Breast epithelium (tissue), 4 donors: ENCODE data around the gene DECR2. TPM values are rescaled to one million over a fixed set of nuclear protein-coding genes. Genes with fewer than 3 reads are reported as not detected.

Experiments
- DNase-seq, 2 donors: peaks; one replicate each; pipeline ENCODE4 v3.0.0-alpha.2; 2019; ENCODE audit warnings: low spot score in 2 of 2
- H3K27ac ChIP-seq, 2 donors: fragments of 200-600 bp; sonication (generic) in 1 of 2; one replicate each; pipeline ENCODE4 v1.5.1; 2016 to 2019; ENCODE audit warnings: mild to moderate bottlenecking in 1 of 2
- H3K27me3 ChIP-seq, 2 donors: fragments of 200-600 bp; sonication (generic) in 1 of 2; one replicate each; pipeline versions ENCODE4 v1.5.1 to v1.6.0; 2017 to 2019; ENCODE audit warnings: control low read depth in 1 of 2, mild to moderate bottlenecking in 1 of 2
- H3K36me3 ChIP-seq: fragments of 200-600 bp; one replicate; pipeline ENCODE4 v1.5.1; 2019
- H3K4me1 ChIP-seq, 2 donors: fragments of 200-600 bp; sonication (generic); one replicate each; pipeline ENCODE4 v1.5.1; 2016 to 2019; ENCODE audit warnings: control low read depth in 1 of 2
- H3K4me3 ChIP-seq, 3 donors: fragments of 200-600 bp; sonication (generic); 1 replicate in 2 of 3; 2 replicates in 1 of 3; pipeline ENCODE4 v1.5.1; 2016 to 2019; ENCODE audit warnings: mild to moderate bottlenecking in 3 of 3, moderate library complexity in 2 of 3
- H3K9me3 ChIP-seq, 2 donors: fragments of 200-600 bp; sonication (generic) in 1 of 2; one replicate each; pipeline ENCODE4 v1.5.1; 2016 to 2019; ENCODE audit warnings: control low read depth in 1 of 2
- CTCF ChIP-seq, 3 donors: fragments of 450-650 bp; IDR thresholded peaks; one replicate each; pipeline ENCODE4 v1.5.1; 2016 to 2017; ENCODE audit warnings: antibody characterized with exemption in 3 of 3, mild to moderate bottlenecking in 3 of 3, moderate library complexity in 3 of 3
- POLR2A ChIP-seq: fragments of 450-650 bp; IDR thresholded peaks from one replicate; pipeline ENCODE4 v1.6.1; 2016; ENCODE audit warnings: antibody characterized with exemption, mild to moderate bottlenecking, moderate library complexity
- POLR2AphosphoS5 ChIP-seq, 3 donors: sonication (generic); formaldehyde crosslinking; IDR thresholded peaks; one replicate each; pipeline ENCODE4 v1.6.1; 2017; ENCODE audit warnings: antibody characterized with exemption in 3 of 3
- intact Hi-C: fragments of 100-400 bp; cut with DNase I; formaldehyde crosslinking; loops from one replicate; pipeline ENCODE4 v1.15.1; 2023; ENCODE audit warnings: low total_unique reads
- total RNA-seq, 3 donors: library from RNA; depleted of rRNA; stranded (reverse); fragments of >200 nt; gene quantifications; one replicate each; pipeline ENCODE4 v1.1.0, GENCODE V29; 2016

Gene DECR2
- total RNA-seq, 3 donors from 2014 or later: 19.4 to 30.5 (median 28.7) TPM

DNA sequence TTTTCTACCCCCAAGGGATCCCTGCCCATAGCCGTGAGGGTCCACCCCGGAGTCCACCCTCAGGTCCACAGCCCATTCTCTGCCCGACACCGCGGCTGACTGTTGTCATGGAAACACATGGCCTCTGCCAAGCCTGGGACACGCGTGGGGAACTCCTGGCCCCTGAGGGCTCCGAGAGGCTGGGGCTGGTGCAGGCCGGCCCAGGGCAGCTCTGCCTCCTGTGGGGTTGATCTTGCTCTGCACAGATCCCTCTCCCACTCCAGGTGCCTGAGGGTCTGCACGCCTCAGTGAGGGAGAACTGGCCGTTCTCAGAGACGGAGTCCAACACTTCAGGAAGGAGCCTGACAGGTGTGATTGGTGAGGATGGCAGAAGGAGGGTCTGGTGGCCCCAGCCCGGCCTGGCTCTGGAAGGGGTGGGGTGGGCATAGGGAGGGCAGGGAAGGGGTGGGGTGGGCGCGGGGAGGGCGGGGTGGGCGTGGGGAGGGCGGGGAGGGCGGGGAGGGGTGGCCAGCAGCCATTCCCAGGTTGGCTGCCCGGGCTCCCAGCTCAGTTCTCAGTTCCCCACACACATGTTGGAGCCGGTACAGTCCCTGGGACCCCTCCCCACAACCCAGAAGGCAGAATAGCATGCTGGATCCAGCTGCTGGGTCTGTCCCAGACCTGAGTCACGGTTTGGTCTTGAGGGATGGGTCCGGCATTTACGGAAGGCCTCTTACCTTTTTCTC lies 37.8 kb upstream of the DECR2 start:
- Histone ChIP-seq H3K4me1 (no peaks in the 10 kb centered on the region), H3K9me3 (no peaks in the 10 kb centered on the region), H3K4me3 (no peak overlapping the region), H3K36me3 (peaks cover 7% of the 10 kb centered on the region), H3K27ac (no peak overlapping the region), H3K27me3 (peaks cover 0 to 12% of the 10 kb centered on the region in 2 donors)
- intact Hi-C loops: loop anchor here (5.0 kb wide), 1 partner anchor 257 kb away; no protein-coding TSS in a partner anchor
- no peak for DNase-seq
- TF ChIP-seq POLR2AphosphoS5 (IDR thresholded peaks at IDR 0.05) (no peak), CTCF (IDR thresholded peaks at IDR 0.05) (no peak), POLR2A (no peak)

GRCh38 chr16:364595-365491 lies 36.8 kb upstream of the DECR2 start:
- intact Hi-C loops: loop anchor here (5.0 kb wide), 1 partner anchor 258 kb away; no protein-coding TSS in a partner anchor
- H3K4me3 ChIP-seq: no peak overlapping the region
- TF ChIP-seq CTCF (IDR thresholded peaks at IDR 0.05) (no peak), POLR2A (no peak), POLR2AphosphoS5 (IDR thresholded peaks at IDR 0.05) (no peak)
- DNase-seq: no peak
- H3K36me3 ChIP-seq: peaks cover 7% of the 10 kb centered on the region
- H3K4me1 ChIP-seq: peaks cover 0 to 4% of the 10 kb centered on the region in 2 donors
- no peaks in the 10 kb centered on the region for H3K9me3 ChIP-seq
- H3K27ac ChIP-seq: no peak overlapping the region
- peaks cover 0 to 12% of the 10 kb centered on the region in 2 donors for H3K27me3 ChIP-seq

DNA sequence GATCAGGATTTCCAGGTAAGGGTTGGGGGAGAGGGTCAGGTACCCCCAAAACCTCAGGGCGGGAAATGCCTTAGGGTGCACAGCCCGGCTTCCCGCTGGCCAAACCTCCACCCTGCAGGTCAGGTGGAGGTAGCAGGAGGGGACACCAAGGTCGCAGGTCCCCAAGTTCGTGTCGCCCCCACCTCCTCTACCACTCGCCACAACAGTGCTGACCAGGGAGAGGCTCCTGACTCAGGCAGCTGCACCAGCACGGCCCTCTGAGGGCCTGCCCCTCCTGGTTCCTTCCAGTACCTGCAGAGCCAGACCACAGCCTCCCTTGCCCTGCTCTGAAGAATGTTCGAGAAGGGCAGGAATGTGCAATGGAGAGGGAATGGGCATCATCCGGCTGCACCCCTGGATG lies 35.2 kb upstream of the DECR2 start:
- Histone ChIP-seq H3K36me3 (peaks cover 7% of the 10 kb centered on the region), H3K4me3 (no peak overlapping the region), H3K9me3 (no peaks in the 10 kb centered on the region), H3K27ac (no peak overlapping the region), H3K4me1 (peaks cover 0 to 6% of the 10 kb centered on the region in 2 donors), H3K27me3 (peaks cover 0 to 12% of the 10 kb centered on the region in 2 donors)
- no peak for DNase-seq
- TF ChIP-seq CTCF (IDR thresholded peaks at IDR 0.05): no peak
- TF ChIP-seq POLR2AphosphoS5 (IDR thresholded peaks at IDR 0.05): no peak
- TF ChIP-seq POLR2A: no peak
- intact Hi-C loops: no loop called here

DNA sequence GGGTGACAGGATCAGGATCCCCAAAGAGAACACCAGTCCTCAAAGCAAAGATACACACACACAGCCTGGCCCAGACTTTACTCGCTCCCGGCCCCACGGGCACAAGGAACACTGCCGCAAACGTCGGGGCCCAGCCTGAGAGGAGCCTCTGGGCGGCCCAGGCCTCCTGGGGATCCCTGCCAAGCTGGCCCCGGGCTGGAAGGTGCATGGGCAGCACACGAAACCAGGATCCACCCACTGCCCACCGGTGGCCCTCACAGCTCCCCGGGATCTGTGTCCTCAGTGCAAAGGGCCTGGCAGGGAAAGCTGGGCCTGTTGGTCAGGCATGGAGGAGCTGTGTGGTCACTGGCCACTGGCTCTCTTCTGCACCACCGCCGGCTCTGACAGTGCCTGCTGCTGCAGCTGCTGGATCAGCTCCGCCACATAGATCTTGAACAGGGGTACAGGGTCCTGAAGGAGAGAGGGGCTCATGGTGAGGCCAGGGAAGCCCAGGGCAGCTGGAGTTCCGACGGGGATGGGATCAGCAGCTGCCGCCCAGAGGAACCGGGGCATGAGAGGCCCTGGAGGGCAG lies 34.3 kb upstream of the DECR2 start:
- H3K9me3 ChIP-seq: no peaks in the 10 kb centered on the region
- peaks cover 7% of the 10 kb centered on the region for H3K36me3 ChIP-seq
- no peak overlapping the region for H3K27ac ChIP-seq
- no peak for TF ChIP-seq POLR2A
- no peak for TF ChIP-seq POLR2AphosphoS5 (IDR thresholded peaks at IDR 0.05)
- no peak for TF ChIP-seq CTCF (IDR thresholded peaks at IDR 0.05)
- intact Hi-C loops: no loop called here
- no peak for DNase-seq
- peaks cover 0 to 12% of the 10 kb centered on the region in 2 donors for H3K27me3 ChIP-seq
- H3K4me3 ChIP-seq: no peak overlapping the region
- peaks cover 0 to 6% of the 10 kb centered on the region in 2 donors for H3K4me1 ChIP-seq
